ENCODE results near the gene HMGA1. TPM values are rescaled to one million over a fixed set of nuclear protein-coding genes. Genes with fewer than 3 reads are reported as not detected.

The HMGA1 gene
- total RNA-seq, 1 donor from 2014 or later = 91.4 TPM

GRCh38 chr6:34236131-34236442 lies 586 bp upstream of the HMGA1 start:
- peak; percentile 74 for DNase-seq (ENCODE audit: low read depth)
- peaks cover 2% of the 10 kb centered on the region for H3K36me3 ChIP-seq (ENCODE audit: control insufficient read depth, insufficient read depth, low read length)
- no peaks in the 10 kb centered on the region for H3K27me3 ChIP-seq (ENCODE audit: control insufficient read depth, insufficient read depth, low read length)
- peak overlapping the region; percentile 85 for H3K4me3 ChIP-seq (ENCODE audit: low read depth, low read length)
- TF ChIP-seq CTCF (IDR thresholded peaks at IDR 0.05; ENCODE audit: insufficient read depth, low read length, severe bottlenecking) = no peak
- no peak for FAIRE-seq

GRCh38 chr6:34237316-34237721 lies 646 bp downstream of the HMGA1 start:
- Histone ChIP-seq H3K36me3 (ENCODE audit: control insufficient read depth, insufficient read depth, low read length) (peaks cover 4% of the 10 kb centered on the region), H3K27me3 (ENCODE audit: control insufficient read depth, insufficient read depth, low read length) (no peaks in the 10 kb centered on the region), H3K4me3 (ENCODE audit: low read depth, low read length) (peak overlapping the region; percentile 85)
- DNase-seq (ENCODE audit: low read depth) (no peak), FAIRE-seq (no peak)
- no peak for TF ChIP-seq CTCF (IDR thresholded peaks at IDR 0.05; ENCODE audit: insufficient read depth, low read length, severe bottlenecking)

GRCh38 chr6:34237722-34238584 lies 1.3 kb downstream of the HMGA1 start:
- Histone ChIP-seq H3K27me3 (ENCODE audit: control insufficient read depth, insufficient read depth, low read length) (no peaks in the 10 kb centered on the region), H3K4me3 (ENCODE audit: low read depth, low read length) (peak overlapping the region; percentile 85), H3K36me3 (ENCODE audit: control insufficient read depth, insufficient read depth, low read length) (peaks cover 5% of the 10 kb centered on the region)
- DNase-seq (ENCODE audit: low read depth) = no peak
- TF ChIP-seq CTCF (IDR thresholded peaks at IDR 0.05; ENCODE audit: insufficient read depth, low read length, severe bottlenecking) = peak; percentile 50
- no peak for FAIRE-seq

GRCh38 chr6:34238585-34239499 lies 2.2 kb downstream of the HMGA1 start:
- H3K36me3 ChIP-seq (ENCODE audit: control insufficient read depth, insufficient read depth, low read length) = peaks cover 5% of the 10 kb centered on the region
- DNase-seq (ENCODE audit: low read depth) = no peak
- H3K4me3 ChIP-seq (ENCODE audit: low read depth, low read length) = peak overlapping the region; percentile 85
- H3K27me3 ChIP-seq (ENCODE audit: control insufficient read depth, insufficient read depth, low read length) = no peaks in the 10 kb centered on the region
- TF ChIP-seq CTCF (IDR thresholded peaks at IDR 0.05; ENCODE audit: insufficient read depth, low read length, severe bottlenecking) = no peak
- FAIRE-seq = no peak

GRCh38 chr6:34239500-34239825 lies 2.8 kb downstream of the HMGA1 start:
- no peak for TF ChIP-seq CTCF (IDR thresholded peaks at IDR 0.05; ENCODE audit: insufficient read depth, low read length, severe bottlenecking)
- no peaks in the 10 kb centered on the region for H3K27me3 ChIP-seq (ENCODE audit: control insufficient read depth, insufficient read depth, low read length)
- no peak for FAIRE-seq
- H3K36me3 ChIP-seq (ENCODE audit: control insufficient read depth, insufficient read depth, low read length) = peaks cover 5% of the 10 kb centered on the region
- H3K4me3 ChIP-seq (ENCODE audit: low read depth, low read length) = no peak overlapping the region
- no peak for DNase-seq (ENCODE audit: low read depth)
